ENCODE data around the gene OTOP2. TPM values are rescaled to one million over a fixed set of nuclear protein-coding genes. Genes with fewer than 3 reads are reported as not detected.
"Not testable (repeated sequence)": the region's sequence is repeated elsewhere in the genome, so short reads cannot be mapped to it uniquely, and the experiment has no call there.

The OTOP2 gene
- polyA plus RNA-seq, 3 donors: not detected

GRCh38 chr17:74951065-74951464 is 27.0 kb downstream of the OTOP2 start:
- DNase-seq: no peak

- DNase-seq: no peak
Observed at GRCh38 chr17:74951680-74952421, 27.8 kb downstream of the OTOP2 start.

- no peak for DNase-seq
Observed at GRCh38 chr17:74952431-74953133, 28.5 kb downstream of the OTOP2 start.

GRCh38 chr17:74953134-74953687 is 29.1 kb downstream of the OTOP2 start:
- DNase-seq: no peak

GRCh38 chr17:74954115-74954514 is 30.0 kb downstream of the OTOP2 start:
- DNase-seq: no peak

GRCh38 chr17:74954665-74955421 is 30.8 kb downstream of the OTOP2 start:
- no peak for DNase-seq

- DNase-seq: no peak
Observed at GRCh38 chr17:74956093-74956492, 32.0 kb downstream of the OTOP2 start.

- no peak for DNase-seq
Observed at GRCh38 chr17:74957935-74958740, 34.1 kb downstream of the OTOP2 start.

- DNase-seq: no peak
Observed at GRCh38 chr17:74959826-74960515, 35.9 kb downstream of the OTOP2 start.

GRCh38 chr17:74960570-74961342 is 36.7 kb downstream of the OTOP2 start:
- peak; percentile 34 for DNase-seq

- peak; percentile 88 for DNase-seq
Observed at GRCh38 chr17:74961657-74962350, 37.7 kb downstream of the OTOP2 start.

- no peak for DNase-seq
Observed at GRCh38 chr17:74962622-74963394, 38.7 kb downstream of the OTOP2 start.

- no peak for DNase-seq
Observed at GRCh38 chr17:74963656-74964055, 39.6 kb downstream of the OTOP2 start.

GRCh38 chr17:74964246-74964761 is 40.2 kb downstream of the OTOP2 start:
- no peak for DNase-seq

GRCh38 chr17:74964988-74965622 is 41.0 kb downstream of the OTOP2 start:
- no peak for DNase-seq

- no peak for DNase-seq
Observed at GRCh38 chr17:74968361-74968780, 44.3 kb downstream of the OTOP2 start.

GRCh38 chr17:74969501-74969900 is 45.4 kb downstream of the OTOP2 start:
- DNase-seq: not testable (repeated sequence)

- DNase-seq: no peak
Observed at GRCh38 chr17:74970395-74970794, 46.3 kb downstream of the OTOP2 start.
